UCSD-AML1 (cell line): ENCODE measurements around the gene SMPD3.
A peak's percentile ranks its signal among the peaks of the same experiment; 100 is the strongest.

Experiments used
- DNase-seq: peaks from one replicate; lab custom pipeline; 2025; ENCODE audit not compliant: unreplicated experiment; lab: John Stamatoyannopoulos, UW

Gene SMPD3

GRCh38 chr16:68384288-68385161 is 63.8 kb downstream of the SMPD3 start:
- no peak for DNase-seq

GRCh38 chr16:68383858-68384257 is 64.5 kb downstream of the SMPD3 start:
- DNase-seq: no peak

- peak; percentile 25 for DNase-seq
Measured at GRCh38 chr16:68382296-68382718, 66.0 kb downstream of the SMPD3 start.

DNA sequence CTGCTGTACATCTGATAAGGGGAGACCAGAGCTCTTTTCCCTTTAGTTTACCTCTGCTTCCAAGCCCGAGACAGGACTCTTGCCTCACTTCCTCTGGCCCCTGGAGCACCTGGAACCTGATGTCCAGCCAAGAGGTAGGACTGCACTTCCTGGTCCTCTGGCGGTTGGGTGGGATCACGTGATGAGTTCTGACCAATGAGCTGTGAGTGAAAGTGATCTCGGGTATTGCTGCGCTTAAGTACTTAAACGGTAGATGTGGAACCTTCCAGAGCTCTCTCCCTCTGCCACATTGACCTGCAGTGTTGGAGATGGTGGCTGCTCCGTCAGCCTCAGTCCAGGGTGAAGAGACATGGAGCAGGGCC is 67.0 kb downstream of the SMPD3 start:
- no peak for DNase-seq

DNA sequence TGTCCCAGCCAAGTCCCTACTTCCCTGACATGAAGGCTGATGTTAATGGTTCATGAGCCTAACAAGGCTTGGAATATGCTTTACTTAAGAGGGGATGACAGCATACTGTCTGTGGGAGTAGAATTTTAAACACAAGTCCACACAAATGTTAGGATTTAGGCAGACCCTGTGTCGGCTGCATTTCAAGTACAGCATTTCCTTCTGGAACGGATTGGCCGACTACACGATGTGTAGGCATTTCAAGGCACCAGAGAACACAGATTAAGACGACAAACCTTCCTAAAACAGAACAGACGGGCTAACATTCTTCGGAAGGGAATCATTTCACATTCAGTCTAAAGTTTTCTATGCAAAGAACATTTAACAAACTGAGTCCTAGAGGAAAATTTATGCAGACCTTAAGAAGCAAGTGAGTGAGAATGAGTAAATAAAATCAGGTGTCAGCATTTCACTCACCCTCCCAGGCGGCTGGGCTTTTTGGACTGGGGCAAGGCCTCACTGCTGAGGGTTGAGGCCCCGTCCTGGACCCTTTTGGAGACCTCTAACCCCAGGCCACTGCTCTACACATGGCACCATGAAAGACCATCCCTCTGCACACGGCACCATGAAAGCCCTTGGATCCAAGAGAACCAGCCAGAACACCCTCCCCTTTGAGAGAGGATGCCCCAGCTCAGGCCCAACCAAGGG is 67.5 kb downstream of the SMPD3 start:
- DNase-seq: no peak

DNA sequence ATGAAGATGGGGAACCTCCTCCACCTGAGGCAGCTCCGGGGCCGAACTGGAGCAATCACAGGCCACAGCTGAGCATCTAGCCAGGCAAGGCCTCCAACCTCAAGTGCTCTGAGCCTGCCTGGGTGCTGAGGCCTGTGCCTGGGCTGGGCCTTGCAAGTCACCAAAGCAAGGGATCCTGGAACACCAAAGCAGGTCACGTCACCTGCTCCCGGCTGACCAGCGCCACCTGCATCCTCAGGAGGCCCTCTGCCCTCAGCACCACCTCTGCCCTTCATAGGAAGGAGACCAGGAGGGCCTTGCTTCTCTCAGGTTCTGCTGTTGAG is 68.0 kb downstream of the SMPD3 start:
- DNase-seq: no peak

GRCh38 chr16:68379472-68380347 is 68.6 kb downstream of the SMPD3 start:
- DNase-seq: no peak

GRCh38 chr16:68378436-68379415 is 69.6 kb downstream of the SMPD3 start:
- peak; percentile 23 for DNase-seq

GRCh38 chr16:68377667-68378393 is 70.5 kb downstream of the SMPD3 start:
- DNase-seq: no peak

DNA sequence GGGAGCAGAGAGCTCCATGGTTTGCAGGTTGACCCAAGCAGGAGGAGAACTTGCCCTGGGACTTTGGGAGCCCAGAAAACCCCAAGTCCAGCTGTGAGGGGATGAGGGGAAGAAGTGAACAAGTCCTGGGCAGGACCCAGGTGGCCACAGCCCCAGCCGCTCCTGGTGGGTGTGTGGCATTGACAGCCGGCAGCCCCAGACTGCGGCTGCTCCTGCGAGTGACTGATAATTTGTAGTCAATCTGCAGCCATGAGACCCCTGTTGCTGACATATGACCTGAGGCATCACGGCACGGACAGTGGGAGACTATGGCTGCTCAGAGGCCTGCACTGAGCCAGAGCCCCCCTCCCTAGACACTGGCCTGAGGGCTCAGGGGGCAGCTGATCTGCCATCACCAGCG is 71.1 kb downstream of the SMPD3 start:
- DNase-seq: no peak

DNA sequence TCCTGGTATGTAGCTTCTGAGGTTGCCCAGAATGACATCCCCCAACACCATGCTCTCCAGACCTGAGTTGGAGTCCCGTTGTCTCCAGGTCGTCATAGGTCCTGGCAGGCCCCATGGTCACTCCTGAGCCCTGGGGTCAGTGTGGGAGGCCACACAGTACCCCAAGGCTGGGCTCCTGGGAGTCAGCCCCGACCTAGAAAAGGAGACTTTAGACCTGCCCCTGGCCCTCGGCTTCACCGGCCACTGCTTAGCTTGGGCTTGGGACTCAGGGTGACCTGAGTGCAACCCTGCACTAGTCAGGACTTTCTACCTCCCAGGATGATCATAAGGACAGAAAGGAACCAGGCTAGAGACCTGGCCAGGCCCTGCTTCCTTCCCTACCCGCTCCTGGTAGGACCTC is 71.7 kb downstream of the SMPD3 start:
- no peak for DNase-seq

- no peak for DNase-seq
Measured at GRCh38 chr16:68375801-68376536, 72.3 kb downstream of the SMPD3 start.

DNA sequence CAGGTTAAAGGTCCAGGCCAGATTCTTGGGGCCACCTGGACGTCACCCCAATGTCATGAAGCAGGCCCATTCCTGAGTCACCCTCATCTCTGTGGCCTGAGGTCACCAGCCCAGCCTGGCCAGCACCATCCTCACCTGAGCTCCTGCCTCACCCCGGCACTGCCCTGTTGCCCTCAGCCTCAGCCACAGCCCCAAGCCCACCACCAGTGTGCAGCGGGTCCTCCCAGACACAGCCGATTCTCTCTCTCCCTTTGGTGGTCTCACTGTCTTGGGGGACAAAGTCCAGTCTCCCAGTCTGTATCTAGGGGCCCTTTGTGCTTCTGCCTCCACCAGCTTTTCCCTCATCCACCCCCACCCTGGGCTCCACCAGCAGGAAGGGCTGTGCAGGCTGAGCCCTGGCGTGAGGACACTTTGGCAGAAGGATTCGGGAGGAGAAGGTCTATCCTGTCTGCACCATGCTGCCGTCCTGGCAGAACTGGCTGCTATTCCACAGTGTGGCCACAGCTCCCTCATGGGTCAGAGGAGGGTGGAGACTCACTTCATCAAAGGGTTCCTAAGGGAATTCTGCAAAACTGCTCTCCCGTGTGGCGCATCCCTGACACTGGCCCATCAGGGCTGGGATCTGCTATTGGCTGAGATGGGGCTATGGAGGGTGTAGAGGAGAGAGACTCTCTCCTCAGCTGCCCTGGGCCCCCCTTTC is 73.2 kb downstream of the SMPD3 start:
- DNase-seq: no peak

DNA sequence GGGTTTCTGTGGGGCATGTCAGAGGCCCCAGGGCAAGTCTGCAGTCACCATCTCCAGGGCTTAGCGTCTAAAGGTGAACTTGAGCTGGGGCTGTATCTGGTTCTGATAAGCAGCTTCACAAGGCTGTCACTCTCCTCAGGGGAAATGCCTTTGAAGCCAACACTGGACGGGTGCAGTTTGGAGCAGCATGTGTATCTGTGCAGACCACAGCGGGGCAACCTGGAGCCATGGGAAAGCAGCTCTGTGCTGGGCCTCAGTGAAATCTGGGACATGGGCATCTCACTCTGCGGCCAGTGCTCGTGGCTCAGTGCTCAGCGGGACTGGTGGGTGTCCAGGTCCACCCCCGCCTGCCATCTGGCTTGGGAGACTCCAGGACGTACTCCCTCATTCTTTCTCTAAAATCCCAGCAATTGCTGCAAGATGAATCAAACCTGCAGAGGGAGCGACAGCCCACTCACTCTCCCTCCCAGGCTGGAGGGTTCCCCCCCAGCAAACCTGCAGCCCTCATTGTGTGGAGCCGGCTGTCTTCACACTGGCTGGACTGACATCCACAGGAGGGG is 74.0 kb downstream of the SMPD3 start:
- DNase-seq: no peak

DNA sequence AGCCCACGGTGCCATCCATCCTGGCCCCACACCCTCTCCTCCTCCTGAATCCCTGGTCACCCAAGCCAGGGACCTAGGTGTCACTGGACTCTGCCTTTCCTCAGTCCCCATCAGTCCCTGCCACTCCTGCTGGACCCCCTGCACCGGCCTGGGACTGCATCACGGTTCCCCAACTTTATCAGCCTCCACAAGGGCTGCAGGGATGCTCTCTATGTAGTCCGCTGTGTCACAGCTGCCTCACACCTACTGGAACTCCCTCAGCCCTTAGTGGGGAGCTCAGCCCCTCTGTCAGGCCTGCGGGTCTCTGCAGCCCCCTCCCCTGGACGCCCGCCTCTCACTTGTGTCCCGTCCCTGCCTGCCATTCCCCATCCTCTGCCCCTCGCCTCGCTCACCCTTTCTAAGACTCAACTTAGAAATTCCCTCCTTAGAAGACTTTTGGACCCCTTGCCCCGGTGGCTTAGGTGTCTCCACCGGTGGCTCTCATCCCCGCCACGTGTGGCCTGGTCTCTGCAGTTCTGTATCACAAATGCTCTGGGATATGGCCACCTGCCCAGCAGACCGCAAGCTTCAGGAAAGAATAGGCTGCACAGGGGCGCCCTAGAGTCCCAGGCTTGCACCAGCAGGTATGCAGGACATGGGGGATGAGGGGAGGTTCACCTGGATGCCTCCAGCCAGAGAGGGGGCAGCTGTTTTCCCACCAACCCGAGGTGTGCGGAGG is 74.6 kb downstream of the SMPD3 start:
- no peak for DNase-seq

GRCh38 chr16:68372806-68373205 is 75.5 kb downstream of the SMPD3 start:
- no peak for DNase-seq

GRCh38 chr16:68372381-68372720 is 76.0 kb downstream of the SMPD3 start:
- no peak for DNase-seq
